OCI-LY7 (cell line): Measurements from ENCODE around the gene GAS7.

Source experiments
- EZH2phosphoT487 ChIP-seq: fragments of 200-600 bp; sonication (generic); IDR thresholded peaks from 2 replicates; pipeline ENCODE4 v1.6.1; 2018; ENCODE audit warnings: low read depth, borderline replicate concordance, mild to moderate bottlenecking, mixed run types, antibody characterized with exemption, low read length, moderate library complexity, mixed read lengths
- TF ChIP-seq, protein P1 (sequence below): fragments of 200-600 bp; sonication (generic); conservative IDR thresholded peaks from 2 replicates; pipeline ENCODE4 v1.5.1; 2014; ENCODE audit warnings: mild to moderate bottlenecking, antibody characterized with exemption, low read length, moderate library complexity, mixed read lengths

DNA sequence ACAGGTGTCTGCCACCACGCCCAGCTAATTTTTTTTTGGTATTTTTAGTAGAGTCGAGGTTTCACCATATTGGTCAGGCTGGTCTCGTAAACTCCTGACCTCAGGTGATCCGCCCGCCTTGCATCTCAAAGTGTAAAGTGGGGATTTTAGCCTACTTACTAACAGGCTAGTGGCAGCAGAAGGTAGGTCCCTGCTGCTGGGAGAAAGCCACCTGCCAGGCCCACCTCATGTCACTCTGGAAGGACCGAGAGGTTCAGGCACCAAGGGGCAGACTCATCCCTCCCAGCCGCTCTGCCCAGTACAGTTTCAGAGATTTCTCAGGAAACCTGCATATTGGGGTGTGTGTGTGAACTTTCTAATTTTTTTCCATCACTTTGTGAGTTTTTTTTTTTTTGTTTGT, 291.3 kb downstream of the GAS7 start:
- TF ChIP-seq, protein P1, sequence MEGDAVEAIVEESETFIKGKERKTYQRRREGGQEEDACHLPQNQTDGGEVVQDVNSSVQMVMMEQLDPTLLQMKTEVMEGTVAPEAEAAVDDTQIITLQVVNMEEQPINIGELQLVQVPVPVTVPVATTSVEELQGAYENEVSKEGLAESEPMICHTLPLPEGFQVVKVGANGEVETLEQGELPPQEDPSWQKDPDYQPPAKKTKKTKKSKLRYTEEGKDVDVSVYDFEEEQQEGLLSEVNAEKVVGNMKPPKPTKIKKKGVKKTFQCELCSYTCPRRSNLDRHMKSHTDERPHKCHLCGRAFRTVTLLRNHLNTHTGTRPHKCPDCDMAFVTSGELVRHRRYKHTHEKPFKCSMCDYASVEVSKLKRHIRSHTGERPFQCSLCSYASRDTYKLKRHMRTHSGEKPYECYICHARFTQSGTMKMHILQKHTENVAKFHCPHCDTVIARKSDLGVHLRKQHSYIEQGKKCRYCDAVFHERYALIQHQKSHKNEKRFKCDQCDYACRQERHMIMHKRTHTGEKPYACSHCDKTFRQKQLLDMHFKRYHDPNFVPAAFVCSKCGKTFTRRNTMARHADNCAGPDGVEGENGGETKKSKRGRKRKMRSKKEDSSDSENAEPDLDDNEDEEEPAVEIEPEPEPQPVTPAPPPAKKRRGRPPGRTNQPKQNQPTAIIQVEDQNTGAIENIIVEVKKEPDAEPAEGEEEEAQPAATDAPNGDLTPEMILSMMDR = no peak
- no peak for TF ChIP-seq EZH2phosphoT487
